Measurements from ENCODE around the gene ZFP69. TPM values are rescaled to one million over a fixed set of nuclear protein-coding genes. Genes with fewer than 3 reads are reported as not detected.

ZFP69 gene
- total and polyA plus RNA-seq, 4 donors: 2.5 to 3.9 (median 3.7) TPM

GRCh38 chr1:40532844-40533424 is 55.8 kb downstream of the ZFP69 start:
- H3K36me3 ChIP-seq (ENCODE audit: control insufficient read depth in 1 of 2, insufficient read depth in 2 of 2, low read length in 1 of 2): no peaks in the 10 kb centered on the region
- intact Hi-C loops (cut with DNase I): no loop called here
- no peaks in the 10 kb centered on the region for H3K27me3 ChIP-seq (ENCODE audit: control insufficient read depth in 1 of 2, insufficient read depth in 2 of 2, low read length in 1 of 2)
- no peaks in the 10 kb centered on the region for H3K9me3 ChIP-seq (ENCODE audit: control insufficient read depth, low read length)
- H3K4me1 ChIP-seq (ENCODE audit: control insufficient read depth in 1 of 2, insufficient read depth in 2 of 2, low read length in 2 of 2): peaks cover 0 to 2% of the 10 kb centered on the region in 2 donors
- DNase-seq (no peak), ATAC-seq (ENCODE audit: low FRiP score) (no peak)
- no peak overlapping the region for H3K4me3 ChIP-seq (ENCODE audit: low read length in 2 of 2)
- H3K27ac ChIP-seq (ENCODE audit: low read depth in 1 of 2, low read length in 2 of 2): no peak overlapping the region

- H3K27ac ChIP-seq (ENCODE audit: low read depth in 1 of 2, low read length in 2 of 2): no peak overlapping the region
- no peaks in the 10 kb centered on the region for H3K9me3 ChIP-seq (ENCODE audit: control insufficient read depth, low read length)
- peaks cover 0 to 2% of the 10 kb centered on the region in 2 donors for H3K4me1 ChIP-seq (ENCODE audit: control insufficient read depth in 1 of 2, insufficient read depth in 2 of 2, low read length in 2 of 2)
- H3K36me3 ChIP-seq (ENCODE audit: control insufficient read depth in 1 of 2, insufficient read depth in 2 of 2, low read length in 1 of 2): no peaks in the 10 kb centered on the region
- intact Hi-C loops (cut with DNase I): no loop called here
- H3K4me3 ChIP-seq (ENCODE audit: low read length in 2 of 2): no peak overlapping the region
- no peak for DNase-seq
- H3K27me3 ChIP-seq (ENCODE audit: control insufficient read depth in 1 of 2, insufficient read depth in 2 of 2, low read length in 1 of 2): no peaks in the 10 kb centered on the region
- ATAC-seq (ENCODE audit: low FRiP score): no peak
These were observed 57.5 kb downstream of the ZFP69 start for GRCh38 chr1:40534589-40534988.

- ATAC-seq (ENCODE audit: low FRiP score) (no peak), DNase-seq (no peak)
- 92 to 96% methylated on average over 2 of the region's 2 CpGs for WGBS, 2 donors
- H3K36me3 ChIP-seq (ENCODE audit: control insufficient read depth in 1 of 2, insufficient read depth in 2 of 2, low read length in 1 of 2): no peaks in the 10 kb centered on the region
- H3K27ac ChIP-seq (ENCODE audit: low read depth in 1 of 2, low read length in 2 of 2): no peak overlapping the region
- H3K9me3 ChIP-seq (ENCODE audit: control insufficient read depth, low read length): no peaks in the 10 kb centered on the region
- H3K4me3 ChIP-seq (ENCODE audit: low read length in 2 of 2): no peak overlapping the region
- H3K4me1 ChIP-seq (ENCODE audit: control insufficient read depth in 1 of 2, insufficient read depth in 2 of 2, low read length in 2 of 2): peaks cover 0 to 2% of the 10 kb centered on the region in 2 donors
- H3K27me3 ChIP-seq (ENCODE audit: control insufficient read depth in 1 of 2, insufficient read depth in 2 of 2, low read length in 1 of 2): no peaks in the 10 kb centered on the region
- intact Hi-C loops (cut with DNase I): no loop called here
These were observed 58.6 kb downstream of the ZFP69 start for GRCh38 chr1:40535732-40536131.

GRCh38 chr1:40539338-40539737 is 62.2 kb downstream of the ZFP69 start:
- Histone ChIP-seq H3K9me3 (ENCODE audit: control insufficient read depth, low read length) (no peaks in the 10 kb centered on the region), H3K27ac (ENCODE audit: low read depth in 1 of 2, low read length in 2 of 2) (no peak overlapping the region), H3K36me3 (ENCODE audit: control insufficient read depth in 1 of 2, insufficient read depth in 2 of 2, low read length in 1 of 2) (no peaks in the 10 kb centered on the region), H3K27me3 (ENCODE audit: control insufficient read depth in 1 of 2, insufficient read depth in 2 of 2, low read length in 1 of 2) (no peaks in the 10 kb centered on the region), H3K4me3 (ENCODE audit: low read length in 2 of 2) (no peak overlapping the region), H3K4me1 (ENCODE audit: control insufficient read depth in 1 of 2, insufficient read depth in 2 of 2, low read length in 2 of 2) (no peaks in the 10 kb centered on the region)
- intact Hi-C loops (cut with DNase I): no loop called here
- no peak for DNase-seq
- whole genome bisulfite sequencing, 2 donors: 85 to 90% methylated on average over 7 of the region's 7 CpGs
- no peak for ATAC-seq (ENCODE audit: low FRiP score)

Other genes with a start within 250 kb of the ZFP69 start
- not detected for gene TMCO2, start 229.4 kb upstream of the ZFP69 start, total RNA-seq
- gene TMCO2, start 229.4 kb upstream of the ZFP69 start, polyA plus RNA-seq: not detected
- 10 to 100 TPM; 51.1 to 56.5 TPM for gene ZMPSTE24, start 219.1 kb upstream of the ZFP69 start, total RNA-seq
- 10 to 100 TPM; 27.8 to 28.9 TPM for gene ZMPSTE24, start 219.1 kb upstream of the ZFP69 start, polyA plus RNA-seq
- 10 to 100 TPM in 1 of 2 donors, 1 to 10 TPM in 1; 8.6 to 16.3 TPM for gene COL9A2, start 160.0 kb upstream of the ZFP69 start, total RNA-seq
- gene COL9A2, start 160.0 kb upstream of the ZFP69 start, polyA plus RNA-seq: 10 to 100 TPM; 10.1 to 27.7 TPM
- gene SMAP2, start 103.6 kb upstream of the ZFP69 start, total RNA-seq: 10 to 100 TPM; 36.9 to 42.2 TPM
- gene SMAP2, start 103.6 kb upstream of the ZFP69 start, polyA plus RNA-seq: 10 to 100 TPM; 10.4 to 33.3 TPM
- 1 to 10 TPM; 2.2 to 2.4 TPM for gene ZFP69B, start 26.8 kb upstream of the ZFP69 start, total RNA-seq
- gene ZFP69B, start 26.8 kb upstream of the ZFP69 start, polyA plus RNA-seq: 1 to 10 TPM in 1 of 2 donors, under 1 TPM in 1; 0.54 to 2.0 TPM
- 1 to 10 TPM; 4.4 to 7.8 TPM for gene EXO5, start 31.5 kb downstream of the ZFP69 start, total RNA-seq
- 1 to 10 TPM; 3.5 to 9.1 TPM for gene EXO5, start 31.5 kb downstream of the ZFP69 start, polyA plus RNA-seq
- 1 to 10 TPM; 3.9 to 6.4 TPM for gene ZNF684, start 54.3 kb downstream of the ZFP69 start, total RNA-seq
- 1 to 10 TPM; 1.8 to 5.1 TPM for gene ZNF684, start 54.3 kb downstream of the ZFP69 start, polyA plus RNA-seq
- gene RIMS3, start 188.4 kb downstream of the ZFP69 start, total RNA-seq: 10 to 100 TPM; 16.7 to 18.3 TPM
- gene RIMS3, start 188.4 kb downstream of the ZFP69 start, polyA plus RNA-seq: 1 to 10 TPM; 4.9 to 6.2 TPM
- 10 to 100 TPM; 39.1 to 56.4 TPM for gene NFYC, start 214.4 kb downstream of the ZFP69 start, total RNA-seq
- 10 to 100 TPM; 21.3 to 36.2 TPM for gene NFYC, start 214.4 kb downstream of the ZFP69 start, polyA plus RNA-seq